Urinary bladder (tissue), 4 donors: ENCODE measurements around the gene RALA. TPM values are rescaled to one million over a fixed set of nuclear protein-coding genes. Genes with fewer than 3 reads are reported as not detected.
A peak's percentile ranks its signal among the peaks of the same experiment; 100 is the strongest.
"Not testable (repeated sequence)": the region's sequence is repeated elsewhere in the genome, so short reads cannot be mapped to it uniquely, and the experiment has no call there.

Source experiments
- DNase-seq: peaks from one replicate; pipeline ENCODE4 v3.0.0-alpha.2; 2015; ENCODE audit errors: extremely low spot score
- H3K27ac ChIP-seq: one replicate; pipeline ENCODE4 v1.5.1; 2013; ENCODE audit warnings: low read depth, mild to moderate bottlenecking, moderate library complexity
- H3K36me3 ChIP-seq: one replicate; pipeline ENCODE4 v1.6.1; 2013; ENCODE audit warnings: mild to moderate bottlenecking, moderate library complexity; ENCODE audit not compliant: insufficient read depth
- H3K4me1 ChIP-seq: one replicate; pipeline ENCODE4 v1.6.1; 2013; ENCODE audit warnings: mild to moderate bottlenecking, moderate library complexity; ENCODE audit not compliant: insufficient read depth
- H3K4me3 ChIP-seq: one replicate; pipeline ENCODE4 v1.5.1; 2013; ENCODE audit warnings: low read depth, low read length
- WGBS: extraction: QIAGEN DNeasy Blood & Tissue Kit; methylation state at CpG from one replicate; pipeline ENCODE4 v1.1.7; 2013; 5-methylcytosine and 5-hydroxymethylcytosine counted together
- polyA plus RNA-seq: library from polyadenylated mRNA; stranded (reverse); fragments of 200-250 nt; gene quantifications from one replicate; pipeline ENCODE4 v1.2.3, GENCODE V29; 2013
- total RNA-seq: library from RNA; depleted of rRNA; stranded (reverse); fragments of >200 nt; gene quantifications from one replicate; pipeline ENCODE4 v1.2.3, GENCODE V29; 2014
- donor health status: healthy with polysubstance abuse.
- donor health status: healthy.

RALA gene
- total and polyA plus RNA-seq, 2 donors, result 23.5 to 32.7 TPM

GRCh38 chr7:39749717-39750116, 126.3 kb downstream of the RALA start:
- DNase-seq, result no peak
- Histone ChIP-seq H3K4me3 (no peak overlapping the region), H3K4me1 (no peaks in the 10 kb centered on the region), H3K36me3 (no peaks in the 10 kb centered on the region), H3K27ac (no peak overlapping the region)
- 97% methylated on average over 2 of the region's 2 CpGs for WGBS

DNA sequence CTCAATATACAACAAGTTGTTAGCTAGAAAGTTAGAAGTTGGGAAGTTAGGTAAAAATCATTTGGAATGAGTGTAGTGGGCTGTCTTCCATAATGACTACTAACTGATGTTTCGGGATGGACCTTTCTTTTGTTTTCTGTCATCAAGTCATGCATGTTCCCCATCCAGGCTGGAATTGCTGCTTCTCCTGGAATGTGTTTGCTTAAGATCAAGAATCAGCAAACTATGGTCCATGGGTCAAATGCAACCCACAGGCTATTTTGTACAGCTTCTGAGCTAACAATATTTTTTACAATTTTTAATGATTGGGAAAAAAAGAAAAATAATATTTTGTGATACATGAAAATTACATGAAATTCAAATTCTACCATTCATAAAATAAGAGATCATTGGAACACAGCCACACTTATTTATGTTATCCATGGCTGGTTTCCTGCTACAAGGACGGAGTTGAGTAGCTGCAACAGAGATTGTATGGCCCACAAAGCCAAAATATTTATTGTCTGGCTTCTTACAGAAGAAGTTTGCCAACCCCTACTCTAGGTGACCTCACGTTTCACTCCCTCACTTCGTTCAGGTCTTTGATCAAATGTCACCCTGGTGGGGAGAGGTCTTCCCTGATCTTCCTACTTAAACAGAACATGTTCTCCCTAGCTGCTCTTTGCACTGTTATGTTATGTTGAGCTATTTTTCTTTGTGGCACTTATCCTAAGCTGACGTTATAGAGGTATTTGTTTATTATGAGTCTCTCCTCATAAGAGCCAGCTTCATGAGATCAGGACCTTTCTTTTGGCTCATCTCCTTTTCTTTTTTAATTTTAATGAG, 127.1 kb downstream of the RALA start:
- no peaks in the 10 kb centered on the region for H3K4me1 ChIP-seq
- H3K4me3 ChIP-seq, result no peak overlapping the region
- DNase-seq, result no peak
- H3K27ac ChIP-seq, result no peak overlapping the region
- 65% methylated on average over 5 of the region's 5 CpGs for WGBS
- no peaks in the 10 kb centered on the region for H3K36me3 ChIP-seq

DNA sequence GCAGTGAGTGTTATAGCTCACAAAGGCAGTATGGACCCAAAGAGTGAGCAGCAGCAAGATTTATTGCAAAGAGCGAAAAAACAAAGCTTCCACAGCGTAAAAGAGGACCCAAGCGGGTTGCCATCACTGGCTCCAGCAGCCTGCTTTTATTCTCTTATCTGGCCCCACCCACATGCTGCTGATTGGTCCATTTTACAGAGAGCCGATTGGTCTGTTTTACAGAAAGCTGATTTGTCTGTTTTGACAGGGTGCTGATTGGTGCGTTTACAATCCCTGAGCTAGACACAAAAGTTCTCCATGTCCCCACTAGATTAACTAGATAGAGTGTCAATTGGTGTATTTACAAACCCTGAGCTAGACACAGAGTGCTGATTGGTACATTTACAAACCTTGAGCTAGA, 129.9 kb downstream of the RALA start:
- not testable (repeated sequence) for H3K36me3 ChIP-seq, H3K4me1 ChIP-seq, H3K27ac ChIP-seq, H3K4me3 ChIP-seq, DNase-seq
- 97% methylated on average over 5 of the region's 5 CpGs for WGBS

GRCh38 chr7:39753823-39754325, 130.5 kb downstream of the RALA start:
- WGBS, result 91% methylated on average over 29 of the region's 29 CpGs
- H3K4me3 ChIP-seq, result no peak overlapping the region
- no peaks in the 10 kb centered on the region for H3K36me3 ChIP-seq
- no peak overlapping the region for H3K27ac ChIP-seq
- no peaks in the 10 kb centered on the region for H3K4me1 ChIP-seq
- DNase-seq, result no peak

GRCh38 chr7:39754326-39755120, 131.2 kb downstream of the RALA start:
- H3K4me3 ChIP-seq, result no peak overlapping the region

GRCh38 chr7:39757604-39758003, 134.2 kb downstream of the RALA start:
- H3K4me3 ChIP-seq, result no peak overlapping the region
- no peaks in the 10 kb centered on the region for H3K4me1 ChIP-seq
- no peak for DNase-seq
- WGBS, result 37% methylated on average over 4 of the region's 4 CpGs
- H3K27ac ChIP-seq, result no peak overlapping the region
- no peaks in the 10 kb centered on the region for H3K36me3 ChIP-seq

More at GRCh38 chr7:39754326-39755120, 131.2 kb downstream of the RALA start:
- Histone ChIP-seq H3K4me1 (no peaks in the 10 kb centered on the region), H3K36me3 (no peaks in the 10 kb centered on the region), H3K27ac (peak overlapping the region; percentile 61)
- whole genome bisulfite sequencing, result 41% methylated on average over 17 of the region's 17 CpGs
- no peak for DNase-seq

Other genes with a start within 250 kb of the RALA start
- gene YAE1, start 57.2 kb upstream of the RALA start, total RNA-seq, result 53.6 TPM
- gene YAE1, start 57.2 kb upstream of the RALA start, polyA plus RNA-seq, result 26.0 TPM